ENCODE data around the gene MSH5. TPM values are rescaled to one million over a fixed set of nuclear protein-coding genes. Genes with fewer than 3 reads are reported as not detected.

The MSH5 gene
- total RNA-seq, 2 experiments from 2014 or later, result 104 to 218 TPM

DNA sequence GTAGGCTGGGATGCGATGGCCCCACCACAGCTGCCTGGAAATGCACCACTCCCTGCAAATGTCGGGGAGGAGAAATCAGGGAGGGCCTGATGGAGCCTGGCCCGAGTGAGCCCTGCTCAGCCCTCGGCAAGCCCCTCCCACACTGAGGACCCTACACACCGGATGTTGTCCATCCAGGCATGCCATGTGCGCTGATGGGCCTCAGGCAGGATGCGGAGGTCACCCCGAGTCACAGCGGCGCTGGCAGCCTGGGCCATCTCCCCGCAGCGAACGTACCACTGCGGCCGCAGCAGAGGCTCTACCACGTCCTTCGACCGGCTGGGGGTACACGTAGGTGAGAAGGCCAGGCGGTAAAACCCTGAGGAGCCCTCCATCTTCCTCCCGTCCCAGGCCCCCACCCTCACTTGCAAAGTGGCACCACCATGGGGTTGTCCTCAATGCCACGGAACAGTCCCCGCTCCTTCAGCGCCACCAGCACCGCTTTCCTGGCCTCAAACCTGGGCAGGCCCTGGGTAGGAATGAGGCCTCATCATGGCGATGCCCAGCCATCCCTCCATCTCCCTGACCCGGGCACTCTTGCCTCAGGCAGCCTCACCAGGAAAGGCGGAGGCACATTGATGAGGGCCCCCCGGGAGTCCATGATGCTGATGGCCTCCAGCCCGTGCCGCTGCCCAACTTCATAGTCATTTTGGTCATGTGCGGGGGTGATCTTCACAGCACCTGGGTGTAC, 42.5 kb downstream of the MSH5 start:
- peaks cover 96% of the 10 kb centered on the region for H3K36me3 ChIP-seq (ENCODE audit: insufficient read depth, low read length)
- H3K27ac ChIP-seq (ENCODE audit: low read depth, low read length, poor library complexity, severe bottlenecking), result no peak overlapping the region
- intact Hi-C loops (cut with micrococcal nuclease; ENCODE audit: unreplicated experiment), result no loop called here
- CTCF ChIA-PET (ENCODE audit: unreplicated experiment), result no interaction called here
- no peak for DNase-seq (ENCODE audit: low spot score)
- no TSS peak for BruUV-seq (replicated peaks)
- POLR2A ChIA-PET, result no interaction called here
- no peaks in the 10 kb centered on the region for H4K20me1 ChIP-seq (ENCODE audit: insufficient read depth, low read length)
- H2AFZ ChIP-seq (ENCODE audit: low read length), result no peak overlapping the region
- no peaks in the 10 kb centered on the region for H3K4me1 ChIP-seq (ENCODE audit: insufficient read depth, low read length, poor library complexity, severe bottlenecking)
- TF ChIP-seq, protein P1, sequence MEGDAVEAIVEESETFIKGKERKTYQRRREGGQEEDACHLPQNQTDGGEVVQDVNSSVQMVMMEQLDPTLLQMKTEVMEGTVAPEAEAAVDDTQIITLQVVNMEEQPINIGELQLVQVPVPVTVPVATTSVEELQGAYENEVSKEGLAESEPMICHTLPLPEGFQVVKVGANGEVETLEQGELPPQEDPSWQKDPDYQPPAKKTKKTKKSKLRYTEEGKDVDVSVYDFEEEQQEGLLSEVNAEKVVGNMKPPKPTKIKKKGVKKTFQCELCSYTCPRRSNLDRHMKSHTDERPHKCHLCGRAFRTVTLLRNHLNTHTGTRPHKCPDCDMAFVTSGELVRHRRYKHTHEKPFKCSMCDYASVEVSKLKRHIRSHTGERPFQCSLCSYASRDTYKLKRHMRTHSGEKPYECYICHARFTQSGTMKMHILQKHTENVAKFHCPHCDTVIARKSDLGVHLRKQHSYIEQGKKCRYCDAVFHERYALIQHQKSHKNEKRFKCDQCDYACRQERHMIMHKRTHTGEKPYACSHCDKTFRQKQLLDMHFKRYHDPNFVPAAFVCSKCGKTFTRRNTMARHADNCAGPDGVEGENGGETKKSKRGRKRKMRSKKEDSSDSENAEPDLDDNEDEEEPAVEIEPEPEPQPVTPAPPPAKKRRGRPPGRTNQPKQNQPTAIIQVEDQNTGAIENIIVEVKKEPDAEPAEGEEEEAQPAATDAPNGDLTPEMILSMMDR (conservative IDR thresholded peaks at IDR 0.05; ENCODE audit: low read length), result no peak
- TF ChIP-seq EZH2phosphoT487 (IDR thresholded peaks at IDR 0.05; ENCODE audit: borderline replicate concordance, low read depth, low read length), result no peak
- H3K79me2 ChIP-seq (ENCODE audit: insufficient read depth, low read depth, low read length), result no peaks in the 10 kb centered on the region
- H3K9me2 ChIP-seq (ENCODE audit: insufficient read depth, low read length), result no peaks in the 10 kb centered on the region
- H3K4me2 ChIP-seq (ENCODE audit: low read length), result no peak overlapping the region
- H3K9me3 ChIP-seq (ENCODE audit: low read length), result no peaks in the 10 kb centered on the region
- H3K4me3 ChIP-seq (ENCODE audit: low read depth, low read length, poor library complexity, severe bottlenecking), result no peak overlapping the region

DNA sequence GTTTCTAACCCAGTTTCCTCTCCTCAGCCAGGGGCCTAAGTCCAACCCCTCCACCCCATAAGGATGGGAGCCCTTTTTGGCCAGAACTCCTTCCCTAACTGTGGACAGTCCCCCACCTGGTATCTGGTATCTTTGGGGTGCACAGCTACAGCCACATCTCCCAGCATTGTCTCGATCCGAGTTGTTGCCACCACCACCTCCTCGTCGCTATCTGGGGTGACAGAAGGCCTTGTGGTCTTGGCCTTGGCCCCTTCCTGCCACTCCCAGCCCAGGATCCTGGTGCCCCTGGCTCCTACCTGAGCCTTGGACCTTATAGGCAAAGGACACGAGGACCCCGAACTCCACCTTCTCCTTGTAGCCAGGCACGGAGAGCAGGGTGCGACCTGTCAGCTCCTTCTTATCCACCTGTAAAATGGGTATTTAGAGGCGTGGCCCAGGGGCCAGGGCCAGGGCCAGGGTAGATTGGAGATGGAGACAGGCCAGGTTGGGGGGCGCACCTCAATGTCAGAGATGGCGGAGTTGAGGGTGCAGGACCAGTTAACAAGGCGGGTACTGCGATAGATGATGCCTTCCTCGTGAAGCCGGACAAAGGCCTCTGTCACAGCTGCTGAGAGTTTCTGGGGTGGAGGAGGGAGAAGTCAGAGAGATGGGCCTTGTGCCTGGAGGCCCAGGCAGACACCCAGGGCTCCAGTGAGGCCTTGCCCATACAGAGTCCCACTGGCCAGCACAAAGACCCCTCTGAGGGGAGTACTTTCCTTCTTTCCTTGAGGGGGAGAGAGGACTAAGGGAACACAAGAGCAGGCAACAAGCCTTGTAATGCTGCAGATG, 44.5 kb downstream of the MSH5 start:
- Histone ChIP-seq H3K4me1 (ENCODE audit: insufficient read depth, low read length, poor library complexity, severe bottlenecking) (peaks cover 14% of the 10 kb centered on the region), H3K9me2 (ENCODE audit: insufficient read depth, low read length) (no peaks in the 10 kb centered on the region), H3K4me2 (ENCODE audit: low read length) (no peak overlapping the region), H3K9me3 (ENCODE audit: low read length) (no peaks in the 10 kb centered on the region), H3K4me3 (ENCODE audit: low read depth, low read length, poor library complexity, severe bottlenecking) (no peak overlapping the region), H3K79me2 (ENCODE audit: insufficient read depth, low read depth, low read length) (peaks cover 8% of the 10 kb centered on the region; the same call in 1 of the 2 replicates), H2AFZ (ENCODE audit: low read length) (no peak overlapping the region), H4K20me1 (ENCODE audit: insufficient read depth, low read length) (no peaks in the 10 kb centered on the region), H3K27ac (ENCODE audit: low read depth, low read length, poor library complexity, severe bottlenecking) (no peak overlapping the region), H3K36me3 (ENCODE audit: insufficient read depth, low read length) (peaks cover 95% of the 10 kb centered on the region)
- no TSS peak for BruUV-seq (replicated peaks)
- intact Hi-C loops (cut with micrococcal nuclease; ENCODE audit: unreplicated experiment), result no loop called here
- ChIA-PET CTCF (ENCODE audit: unreplicated experiment) (no interaction called here), POLR2A (interaction anchor here (1.0 kb wide), 1 partner anchor 78 kb away, joined by 5 read pairs; the partner anchor contains the start of gene NEU1)
- DNase-seq (ENCODE audit: low spot score), result no peak
- TF ChIP-seq, protein P1 (conservative IDR thresholded peaks at IDR 0.05; ENCODE audit: low read length), result no peak
- TF ChIP-seq EZH2phosphoT487 (IDR thresholded peaks at IDR 0.05; ENCODE audit: borderline replicate concordance, low read depth, low read length), result no peak

Measured in OCI-LY7 (cell line).